Neural progenitor cell (in vitro differentiated cells): ENCODE data around the gene ELFN1. TPM values are rescaled to one million over a fixed set of nuclear protein-coding genes. Genes with fewer than 3 reads are reported as not detected.

Experiments
- DNase-seq: peaks from one replicate; pipeline ENCODE4 v3.0.0-alpha.2; 2016; ENCODE audit warnings: low spot score
- H2AFZ ChIP-seq: fragments of 200-600 bp; sonication (generic); replicated peaks from 2 replicates; pipeline ENCODE4 v1.6.1; 2016; ENCODE audit warnings: antibody characterized with exemption
- H3F3A ChIP-seq: fragments of 200-600 bp; sonication (generic); 2 replicates; pipeline ENCODE4 v1.6.1; 2016; ENCODE audit warnings: antibody characterized with exemption, low read depth
- H3K27ac ChIP-seq: fragments of 200-600 bp; sonication (generic); 2 replicates; pipeline ENCODE4 v1.5.1; 2016; ENCODE audit warnings: mild to moderate bottlenecking
- H3K27me3 ChIP-seq: fragments of 200-600 bp; sonication (generic); 2 replicates; pipeline ENCODE4 v1.6.1; 2016; ENCODE audit warnings: mild to moderate bottlenecking, moderate library complexity
- H3K36me3 ChIP-seq: fragments of 200-600 bp; sonication (generic); 2 replicates; pipeline ENCODE4 v1.5.1; 2016
- H3K4me1 ChIP-seq: fragments of 200-600 bp; sonication (generic); 2 replicates; pipeline ENCODE4 v1.6.1; 2016; ENCODE audit warnings: mixed run types
- H3K4me2 ChIP-seq: fragments of 200-600 bp; sonication (generic); 2 replicates; pipeline ENCODE4 v1.6.1; 2016
- H3K4me3 ChIP-seq: fragments of 200-600 bp; sonication (generic); 2 replicates; pipeline ENCODE4 v1.5.1; 2016
- H3K79me2 ChIP-seq: fragments of 200-600 bp; sonication (generic); 2 replicates; pipeline ENCODE4 v1.6.1; 2016; ENCODE audit warnings: low read depth
- H3K9ac ChIP-seq: fragments of 200-600 bp; sonication (generic); 2 replicates; pipeline ENCODE4 v1.6.1; 2016
- H3K9me3 ChIP-seq: fragments of 200-600 bp; sonication (generic); 2 replicates; pipeline ENCODE4 v1.5.1; 2016; ENCODE audit warnings: low read depth
- H4K20me1 ChIP-seq: fragments of 200-600 bp; sonication (generic); 2 replicates; pipeline ENCODE4 v1.6.1; 2016; ENCODE audit warnings: low read depth
- H3K27ac Mint-ChIP-seq: 3 replicates; pipeline ENCODE4 v1.8.0; 2021; ENCODE audit warnings: mixed read lengths
- H3K27me3 Mint-ChIP-seq: 2 replicates; pipeline ENCODE4 v1.8.0; 2022; ENCODE audit warnings: low read depth, mild to moderate bottlenecking, inconsistent platforms, moderate library complexity, mixed read lengths; ENCODE audit not compliant: insufficient read depth
- H3K36me3 Mint-ChIP-seq: 3 replicates; pipeline ENCODE4 v1.8.0; 2021; ENCODE audit warnings: mixed read lengths
- H3K4me1 Mint-ChIP-seq: 3 replicates; pipeline ENCODE4 v1.8.0; 2021; ENCODE audit warnings: mixed read lengths
- H3K4me3 Mint-ChIP-seq: 3 replicates; pipeline ENCODE4 v1.8.0; 2021; ENCODE audit warnings: mild to moderate bottlenecking, moderate library complexity, mixed read lengths
- H3K9me3 Mint-ChIP-seq: 3 replicates; pipeline ENCODE4 v1.8.0; 2020; ENCODE audit warnings: mixed read lengths
- CTCF ChIP-seq: fragments of 200-600 bp; sonication (generic); IDR thresholded peaks from 2 replicates; pipeline ENCODE4 v1.5.1; 2017; ENCODE audit warnings: antibody characterized with exemption, mild to moderate bottlenecking
- EZH2 ChIP-seq: fragments of 200-600 bp; sonication (generic); IDR thresholded peaks from 2 replicates; pipeline ENCODE4 v1.6.1; 2017; ENCODE audit warnings: antibody characterized with exemption, mild to moderate bottlenecking, moderate library complexity
- EZH2phosphoT487 ChIP-seq: fragments of 200-600 bp; sonication (generic); IDR thresholded peaks from 2 replicates; pipeline ENCODE4 v1.6.1; 2017; ENCODE audit warnings: antibody characterized with exemption
- total RNA-seq: library from RNA; depleted of rRNA; stranded (reverse); fragments of >200 nt; gene quantifications from 2 replicates; pipeline ENCODE4 v1.2.3, GENCODE V29; 2015; ENCODE audit warnings: low replicate concordance

The ELFN1 gene
- total RNA-seq, 1 donor from 2014 or later: 2.2 TPM

- Mint-ChIP-seq H3K27ac (no peak overlapping the region), H3K4me3 (no peak overlapping the region), H3K9me3 (peaks cover 11% of the 10 kb centered on the region), H3K27me3 (no peaks in the 10 kb centered on the region), H3K36me3 (peaks cover 14% of the 10 kb centered on the region), H3K4me1 (peaks cover 10% of the 10 kb centered on the region)
- Histone ChIP-seq H3K4me2 (no peak overlapping the region), H3K9ac (no peak overlapping the region), H3K9me3 (no peaks in the 10 kb centered on the region), H3K4me3 (no peak overlapping the region), H3K27me3 (no peaks in the 10 kb centered on the region), H3K27ac (no peak overlapping the region), H2AFZ (no peak overlapping the region), H3K36me3 (no peaks in the 10 kb centered on the region), H3K4me1 (peaks cover 5% of the 10 kb centered on the region), H4K20me1 (peaks cover 6% of the 10 kb centered on the region), H3K79me2 (no peaks in the 10 kb centered on the region), H3F3A (no peaks in the 10 kb centered on the region)
- DNase-seq: no peak
- TF ChIP-seq EZH2 (no peak), EZH2phosphoT487 (no peak), CTCF (no peak)
Observed at GRCh38 chr7:1727079-1727478, 57.0 kb downstream of the ELFN1 start.

- no peak for TF ChIP-seq EZH2phosphoT487
- TF ChIP-seq EZH2: no peak
- no peak for TF ChIP-seq CTCF
- H4K20me1 ChIP-seq: peaks cover 6% of the 10 kb centered on the region
- peaks cover 14% of the 10 kb centered on the region for H3K36me3 Mint-ChIP-seq
Observed at GRCh38 chr7:1727812-1728570, 57.9 kb downstream of the ELFN1 start.

GRCh38 chr7:1729183-1729582 lies 59.1 kb downstream of the ELFN1 start:
- peaks cover 9% of the 10 kb centered on the region for H4K20me1 ChIP-seq
- Mint-ChIP-seq H3K27me3 (no peaks in the 10 kb centered on the region), H3K36me3 (peaks cover 14% of the 10 kb centered on the region), H3K9me3 (peaks cover 11% of the 10 kb centered on the region), H3K4me3 (no peak overlapping the region), H3K4me1 (peaks cover 9% of the 10 kb centered on the region), H3K27ac (no peak overlapping the region)
- no peaks in the 10 kb centered on the region for H3K27me3 ChIP-seq
- H3K4me2 ChIP-seq: no peak overlapping the region
- no peaks in the 10 kb centered on the region for H3K36me3 ChIP-seq
- H3K9me3 ChIP-seq: no peaks in the 10 kb centered on the region
- H3K79me2 ChIP-seq: no peaks in the 10 kb centered on the region
- no peaks in the 10 kb centered on the region for H3F3A ChIP-seq
- no peak overlapping the region for H2AFZ ChIP-seq
- H3K9ac ChIP-seq: no peak overlapping the region
- no peak for DNase-seq
- peaks cover 5% of the 10 kb centered on the region for H3K4me1 ChIP-seq
- no peak overlapping the region for H3K27ac ChIP-seq
- H3K4me3 ChIP-seq: no peak overlapping the region
- TF ChIP-seq EZH2phosphoT487 (no peak), EZH2 (no peak), CTCF (no peak)

More at GRCh38 chr7:1727812-1728570, 57.9 kb downstream of the ELFN1 start:
- Histone ChIP-seq H3K79me2 (no peaks in the 10 kb centered on the region), H3K9ac (no peak overlapping the region), H3K4me1 (peaks cover 5% of the 10 kb centered on the region), H3K27ac (no peak overlapping the region), H3F3A (no peaks in the 10 kb centered on the region), H3K9me3 (no peaks in the 10 kb centered on the region), H3K27me3 (no peaks in the 10 kb centered on the region), H3K4me3 (no peak overlapping the region), H2AFZ (no peak overlapping the region), H3K4me2 (no peak overlapping the region), H3K36me3 (no peaks in the 10 kb centered on the region)
- no peak for DNase-seq
- H3K9me3 Mint-ChIP-seq: peaks cover 11% of the 10 kb centered on the region
- peaks cover 14% of the 10 kb centered on the region for H3K4me1 Mint-ChIP-seq
- H3K27me3 Mint-ChIP-seq: no peaks in the 10 kb centered on the region
- H3K27ac Mint-ChIP-seq: no peak overlapping the region
- H3K4me3 Mint-ChIP-seq: no peak overlapping the region
